ENCODE measurements around the gene UXS1.

DNA sequence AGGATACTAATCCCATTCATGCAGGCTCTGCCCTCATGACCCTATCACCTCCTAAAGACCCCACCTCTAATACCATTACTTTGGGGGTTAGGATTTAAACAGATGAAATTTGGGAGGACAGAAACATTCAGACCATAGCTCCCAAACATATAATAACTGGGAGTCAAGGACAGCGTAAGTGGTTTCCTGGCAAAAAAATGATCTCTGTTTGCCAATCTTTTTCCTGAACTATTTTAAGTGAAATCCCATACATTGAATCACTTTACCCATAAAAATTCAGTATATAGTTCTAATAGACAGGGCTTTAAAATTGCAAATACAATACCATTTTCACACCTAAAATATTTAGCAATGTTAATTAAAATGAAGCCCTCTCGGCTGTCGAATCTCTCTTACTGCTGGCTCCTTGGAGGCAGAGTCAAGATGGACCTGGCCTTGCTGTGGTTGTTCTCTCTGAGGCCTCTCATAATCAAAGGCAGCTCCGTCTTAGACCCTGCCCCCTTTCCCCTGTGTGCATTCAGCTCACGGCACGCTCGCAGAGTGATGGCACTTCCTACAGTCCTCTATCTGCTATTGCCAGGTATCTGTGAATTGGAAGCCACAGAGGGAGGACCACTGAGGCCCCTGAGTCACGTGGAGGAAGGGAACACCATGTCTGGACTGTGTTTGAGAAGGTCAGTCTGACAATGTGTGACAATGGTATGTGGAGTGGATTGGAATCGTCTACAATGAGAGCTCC lies 132.3 kb downstream of the UXS1 start:
- no peak for TF ChIP-seq CTCF (IDR thresholded peaks at IDR 0.05)
- TF ChIP-seq ZNF138 (CRISPR knock-in tag; conservative IDR thresholded peaks at IDR 0.05): no peak
- TF ChIP-seq CBFB (CRISPR knock-in tag; IDR thresholded peaks at IDR 0.05; ENCODE audit: low read depth): no peak
- no peak for TF ChIP-seq ZNF281 (CRISPR knock-in tag; IDR thresholded peaks at IDR 0.05)
- TF ChIP-seq AFF4 (CRISPR knock-in tag; IDR thresholded peaks at IDR 0.05; ENCODE audit: borderline replicate concordance): no peak
- TF ChIP-seq FOXK1 (CRISPR knock-in tag; IDR thresholded peaks at IDR 0.05): no peak
- no peak for TF ChIP-seq TEAD4 (CRISPR knock-in tag; IDR thresholded peaks at IDR 0.05)
- TF ChIP-seq, protein P1, sequence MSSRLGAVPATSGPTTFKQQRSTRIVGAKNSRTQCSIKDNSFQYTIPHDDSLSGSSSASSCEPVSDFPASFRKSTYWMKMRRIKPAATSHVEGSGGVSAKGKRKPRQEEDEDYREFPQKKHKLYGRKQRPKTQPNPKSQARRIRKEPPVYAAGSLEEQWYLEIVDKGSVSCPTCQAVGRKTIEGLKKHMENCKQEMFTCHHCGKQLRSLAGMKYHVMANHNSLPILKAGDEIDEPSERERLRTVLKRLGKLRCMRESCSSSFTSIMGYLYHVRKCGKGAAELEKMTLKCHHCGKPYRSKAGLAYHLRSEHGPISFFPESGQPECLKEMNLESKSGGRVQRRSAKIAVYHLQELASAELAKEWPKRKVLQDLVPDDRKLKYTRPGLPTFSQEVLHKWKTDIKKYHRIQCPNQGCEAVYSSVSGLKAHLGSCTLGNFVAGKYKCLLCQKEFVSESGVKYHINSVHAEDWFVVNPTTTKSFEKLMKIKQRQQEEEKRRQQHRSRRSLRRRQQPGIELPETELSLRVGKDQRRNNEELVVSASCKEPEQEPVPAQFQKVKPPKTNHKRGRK (CRISPR knock-in tag; IDR thresholded peaks at IDR 0.05; ENCODE audit: borderline replicate concordance): no peak

Data from WTC11 (cell line).